Fibroblast of lung (primary cell): ENCODE results near the gene PLCL1. TPM values are rescaled to one million over a fixed set of nuclear protein-coding genes. Genes with fewer than 3 reads are reported as not detected.

Experiments used
- DNase-seq, 2 donors: peaks; one replicate each; pipeline versions ENCODE4 v3.0.0 to v3.0.0-alpha.2; 2010; ENCODE audit warnings: low read depth in 2 of 2
- H2AFZ ChIP-seq: 2 replicates; pipeline ENCODE4 v1.5.1; 2012; ENCODE audit warnings: low read length, control low read depth, inconsistent platforms
- H3K27ac ChIP-seq: 2 replicates; pipeline ENCODE4 v1.5.1; 2011; ENCODE audit warnings: low read length, control low read depth; ENCODE audit not compliant: insufficient read depth
- H3K27me3 ChIP-seq: 2 replicates; pipeline ENCODE4 v1.5.1; 2011; ENCODE audit warnings: mild to moderate bottlenecking, low read length; ENCODE audit not compliant: control insufficient read depth, insufficient read depth
- H3K36me3 ChIP-seq: 2 replicates; pipeline ENCODE4 v1.5.1; 2011; ENCODE audit warnings: low read length; ENCODE audit not compliant: control insufficient read depth, insufficient read depth
- H3K4me1 ChIP-seq: 2 replicates; pipeline ENCODE4 v1.5.1; 2011; ENCODE audit warnings: low read length; ENCODE audit not compliant: control insufficient read depth, insufficient read depth; ENCODE audit errors: extremely low read depth
- H3K4me2 ChIP-seq: 2 replicates; pipeline ENCODE4 v1.5.1; 2011; ENCODE audit warnings: low read length, control low read depth; ENCODE audit not compliant: insufficient read depth; ENCODE audit errors: extremely low read depth
- H3K4me3 ChIP-seq, 4 experiments: fragments of 200-600 bp in 1 of 4; sonication (generic) in 1 of 4; replicated peaks in 1 of 4; 2 replicates each; pipeline ENCODE4 v1.5.1; 2011 to 2016; ENCODE audit warnings: low read length in 4 of 4, low read depth in 3 of 4, mild to moderate bottlenecking in 3 of 4, control low read depth in 2 of 4, inconsistent platforms in 1 of 4, mixed read lengths in 1 of 4; ENCODE audit not compliant: insufficient read depth in 1 of 4; ENCODE audit errors: control extremely low read depth in 1 of 4
- H3K79me2 ChIP-seq: 2 replicates; pipeline ENCODE4 v1.5.1; 2012; ENCODE audit warnings: mild to moderate bottlenecking, low read length, inconsistent platforms; ENCODE audit not compliant: control insufficient read depth, insufficient read depth
- H3K9ac ChIP-seq: 2 replicates; pipeline ENCODE4 v1.5.1; 2011; ENCODE audit warnings: mild to moderate bottlenecking, low read length, control low read depth; ENCODE audit not compliant: insufficient read depth
- H3K9me3 ChIP-seq: 2 replicates; pipeline ENCODE4 v1.5.1; 2012; ENCODE audit warnings: low read depth, low read length; ENCODE audit not compliant: control insufficient read depth, insufficient read depth
- H4K20me1 ChIP-seq: 2 replicates; pipeline ENCODE4 v1.5.1; 2011; ENCODE audit warnings: low read length; ENCODE audit not compliant: control insufficient read depth, insufficient read depth; ENCODE audit errors: extremely low read depth
- CTCF ChIP-seq, 2 donors: IDR thresholded peaks in 1 of 2; conservative IDR thresholded peaks in 1 of 2; 1 replicate in 1 of 2; 2 replicates in 1 of 2; pipeline ENCODE4 v1.5.1; 2011 to 2012; ENCODE audit warnings: low read length in 2 of 2, control low read depth in 1 of 2, inconsistent platforms in 1 of 2, low read depth in 1 of 2, mild to moderate bottlenecking in 1 of 2
- EZH2 ChIP-seq: IDR thresholded peaks from 2 replicates; pipeline ENCODE4 v1.5.1; 2012; ENCODE audit warnings: low read length, control low read depth, mild to moderate bottlenecking; ENCODE audit errors: missing control alignments
- polyA plus RNA-seq, 2 donors: library from polyadenylated mRNA; depleted of rRNA in 1 of 2; stranded (reverse) in 1 of 2; unstranded in 1 of 2; fragments of >200 nt; gene quantifications; 2 replicates each; pipeline ENCODE4 v1.2.1, GENCODE V29; 2011 to 2012; ENCODE audit warnings: missing spikeins in 1 of 2
- total RNA-seq: library from RNA; depleted of rRNA; stranded (reverse); fragments of >200 nt; gene quantifications from 2 replicates; pipeline ENCODE4 v1.2.1, GENCODE V29; 2014

The PLCL1 gene
- total and polyA plus RNA-seq, 2 donors (not counting 1 experiment from before 2014, with no cell fraction given): 0.48 to 0.83 TPM

- no peak overlapping the region for H3K4me3 ChIP-seq
- TF ChIP-seq EZH2: no peak
- no peak for TF ChIP-seq CTCF (conservative IDR thresholded peaks at IDR 0.05 in 1 of 2, IDR thresholded peaks at IDR 0.05 in 1 of 2; ENCODE audit: low read depth in 1 of 2, low read length in 2 of 2)
- no peak for DNase-seq
Observed at GRCh38 chr2:198143156-198143555, 338.8 kb downstream of the PLCL1 start.

GRCh38 chr2:198143793-198144192 is 339.4 kb downstream of the PLCL1 start:
- Histone ChIP-seq H3K27me3 (no peaks in the 10 kb centered on the region), H3K4me2 (no peak overlapping the region), H3K36me3 (no peaks in the 10 kb centered on the region), H3K79me2 (no peaks in the 10 kb centered on the region), H4K20me1 (no peaks in the 10 kb centered on the region), H3K4me1 (no peaks in the 10 kb centered on the region), H3K27ac (no peak overlapping the region), H3K9me3 (no peaks in the 10 kb centered on the region), H3K4me3 (no peak overlapping the region), H2AFZ (no peak overlapping the region), H3K9ac (no peak overlapping the region)
- no peak for TF ChIP-seq EZH2
- no peak for TF ChIP-seq CTCF (conservative IDR thresholded peaks at IDR 0.05 in 1 of 2, IDR thresholded peaks at IDR 0.05 in 1 of 2; ENCODE audit: low read depth in 1 of 2, low read length in 2 of 2)
- DNase-seq: no peak

More at GRCh38 chr2:198143156-198143555, 338.8 kb downstream of the PLCL1 start:
- Histone ChIP-seq H4K20me1 (no peaks in the 10 kb centered on the region), H3K9me3 (no peaks in the 10 kb centered on the region), H3K27me3 (no peaks in the 10 kb centered on the region), H3K79me2 (no peaks in the 10 kb centered on the region), H3K36me3 (no peaks in the 10 kb centered on the region), H3K4me2 (no peak overlapping the region), H2AFZ (no peak overlapping the region), H3K4me1 (no peaks in the 10 kb centered on the region), H3K9ac (no peak overlapping the region), H3K27ac (no peak overlapping the region)

- H2AFZ ChIP-seq: no peak overlapping the region
- no peaks in the 10 kb centered on the region for H4K20me1 ChIP-seq
- no peaks in the 10 kb centered on the region for H3K79me2 ChIP-seq
- H3K9me3 ChIP-seq: no peaks in the 10 kb centered on the region
- H3K27ac ChIP-seq: no peak overlapping the region
- no peak overlapping the region for H3K4me3 ChIP-seq
- TF ChIP-seq EZH2: no peak
- no peak for TF ChIP-seq CTCF (conservative IDR thresholded peaks at IDR 0.05 in 1 of 2, IDR thresholded peaks at IDR 0.05 in 1 of 2; ENCODE audit: low read depth in 1 of 2, low read length in 2 of 2)
- no peak overlapping the region for H3K9ac ChIP-seq
- DNase-seq: no peak
- H3K36me3 ChIP-seq: no peaks in the 10 kb centered on the region
- H3K27me3 ChIP-seq: no peaks in the 10 kb centered on the region
- H3K4me2 ChIP-seq: no peak overlapping the region
- no peaks in the 10 kb centered on the region for H3K4me1 ChIP-seq
Observed at GRCh38 chr2:198144660-198145059, 340.3 kb downstream of the PLCL1 start.
